GM19372 (cell line): ENCODE data around the gene KDM2A.
A peak's percentile ranks its signal among the peaks of the same experiment; 100 is the strongest.
"Not testable (repeated sequence)": the region's sequence is repeated elsewhere in the genome, so short reads cannot be mapped to it uniquely, and the experiment has no call there.

Experiments
- ATAC-seq: cut with Tn5 transposase; IDR thresholded peaks from one replicate; pipeline ENCODE4 v1.9.1; 2021; ENCODE audit warnings: mild to moderate bottlenecking, low read depth, moderate library complexity; ENCODE audit not compliant: unreplicated experiment

The KDM2A gene

DNA sequence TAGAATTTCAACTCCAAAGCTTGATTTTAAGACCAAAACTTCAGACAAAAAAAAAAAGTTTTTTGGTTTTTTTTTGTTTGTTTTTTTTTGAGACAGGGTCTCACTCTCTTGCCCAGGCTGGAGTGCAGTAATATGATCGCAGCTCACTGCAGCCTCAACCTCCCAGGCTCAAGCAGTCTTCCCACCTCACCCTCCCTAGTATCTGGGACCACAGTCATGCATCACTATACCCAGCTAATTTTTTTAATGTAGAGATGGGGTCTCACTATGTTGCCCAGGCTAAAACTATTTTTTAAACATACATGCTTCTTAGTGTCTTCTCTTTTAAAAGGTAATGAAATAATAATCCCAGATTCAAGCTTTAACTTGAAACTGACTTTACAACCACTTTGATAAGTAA, 111.8 kb downstream of the KDM2A start:
- no peak for ATAC-seq

DNA sequence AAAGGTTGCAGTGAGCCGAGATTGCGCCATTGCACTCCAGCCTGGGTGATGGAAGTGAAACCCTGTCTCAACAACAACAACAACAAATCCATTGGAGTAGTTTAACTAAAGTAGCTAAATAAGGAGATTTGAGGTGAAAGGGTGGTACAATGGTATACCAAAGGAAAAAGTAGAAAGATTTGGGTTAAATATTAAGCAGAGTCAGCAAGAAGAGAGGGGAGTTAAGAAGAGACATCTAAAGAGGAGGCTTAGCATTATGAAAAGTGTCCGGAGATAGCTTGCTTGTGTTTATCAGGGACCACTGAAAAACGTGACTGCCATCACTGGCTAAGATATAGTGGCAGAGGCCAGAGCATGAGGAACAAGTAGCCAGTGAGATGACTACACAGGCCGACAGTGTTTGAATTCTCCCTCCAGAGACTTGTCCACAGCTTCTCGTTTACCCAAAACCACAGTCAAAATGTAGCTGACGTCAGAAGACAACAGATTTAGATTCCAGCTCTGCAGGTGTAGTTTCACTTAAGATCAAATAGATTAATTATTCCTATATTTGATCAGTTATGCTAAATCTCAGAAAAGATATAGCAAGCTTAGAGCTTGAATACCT, 114.6 kb downstream of the KDM2A start:
- no peak for ATAC-seq

DNA sequence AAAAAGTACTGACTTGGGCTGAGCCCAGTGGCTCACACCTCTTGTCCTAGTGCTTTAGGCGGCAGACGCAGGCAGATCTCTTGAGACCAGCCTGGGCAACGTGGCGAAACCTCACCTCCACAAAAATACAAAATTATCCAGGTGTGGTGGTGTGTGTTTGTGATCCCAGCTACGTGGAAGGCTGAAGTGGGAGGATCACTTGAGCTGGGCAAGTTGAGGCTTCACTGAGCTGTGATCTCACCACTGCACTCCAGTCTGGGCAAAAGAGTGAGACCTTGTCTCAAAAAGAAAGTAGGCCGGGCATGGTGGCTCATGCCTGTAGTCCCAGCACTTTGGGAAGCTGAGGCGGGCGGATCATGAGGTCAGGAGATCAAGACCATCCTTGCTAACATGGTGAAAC, 115.5 kb downstream of the KDM2A start:
- not testable (repeated sequence) for ATAC-seq

DNA sequence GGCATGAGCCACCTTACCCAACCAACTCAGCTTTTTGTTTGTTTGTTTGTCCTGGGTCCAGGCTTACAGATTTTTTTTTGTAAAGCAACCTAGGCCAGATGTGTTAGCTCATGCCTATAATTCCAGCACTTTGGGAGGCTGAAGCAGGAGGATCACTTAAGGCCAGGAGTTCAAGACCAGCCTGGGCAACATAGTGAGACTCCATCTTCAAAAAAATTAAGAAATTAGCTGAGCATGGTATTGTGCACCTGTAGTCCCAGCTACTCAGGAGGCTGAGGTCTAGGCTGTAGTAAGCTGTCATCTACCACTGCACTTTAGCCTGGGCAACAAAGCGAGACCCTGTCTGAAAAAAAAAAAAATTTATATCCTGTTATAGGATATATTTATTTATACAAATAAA, 118.5 kb downstream of the KDM2A start:
- ATAC-seq: no peak

GRCh38 chr11:67238894-67239782, 120.1 kb downstream of the KDM2A start:
- ATAC-seq: no peak

DNA sequence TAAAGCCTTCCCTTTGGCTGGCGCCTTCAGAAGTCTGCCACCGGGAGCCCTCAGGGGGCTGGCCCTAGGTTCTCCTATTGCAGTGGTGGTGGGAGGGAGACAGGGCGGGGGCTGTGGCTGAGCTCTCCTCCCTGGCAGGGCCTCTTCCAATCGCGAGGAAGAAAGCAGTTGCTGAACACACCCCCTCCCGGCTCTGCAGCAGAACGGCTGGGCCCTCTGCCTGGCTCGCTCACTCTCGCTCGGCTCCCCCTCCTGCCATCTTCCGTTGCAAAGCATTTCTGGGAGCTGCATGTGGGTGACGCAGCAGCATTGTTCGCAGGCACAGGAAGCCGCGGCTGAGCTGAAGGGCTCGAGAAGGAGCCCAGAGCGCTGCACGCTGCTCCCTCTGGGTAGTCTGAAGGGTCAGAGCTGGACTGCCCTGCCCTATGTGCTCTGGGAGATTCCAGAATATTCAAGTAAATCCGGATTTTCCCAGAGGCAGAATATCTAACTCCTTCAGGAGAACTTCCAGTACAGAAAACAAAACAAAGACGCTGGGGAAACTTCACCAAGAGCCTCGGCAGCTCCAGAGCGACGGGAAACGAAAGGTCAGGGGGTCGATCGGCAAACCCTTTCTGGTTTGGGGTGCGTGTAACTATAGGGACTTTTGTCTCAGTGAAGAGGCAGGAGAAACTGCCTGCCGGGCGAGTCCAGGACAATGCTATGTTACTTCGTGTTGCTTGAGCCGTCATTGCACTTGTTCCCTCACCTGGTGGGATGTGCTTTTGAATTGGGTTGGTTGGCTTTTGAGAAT, 120.9 kb downstream of the KDM2A start:
- peak; percentile 93 for ATAC-seq

DNA sequence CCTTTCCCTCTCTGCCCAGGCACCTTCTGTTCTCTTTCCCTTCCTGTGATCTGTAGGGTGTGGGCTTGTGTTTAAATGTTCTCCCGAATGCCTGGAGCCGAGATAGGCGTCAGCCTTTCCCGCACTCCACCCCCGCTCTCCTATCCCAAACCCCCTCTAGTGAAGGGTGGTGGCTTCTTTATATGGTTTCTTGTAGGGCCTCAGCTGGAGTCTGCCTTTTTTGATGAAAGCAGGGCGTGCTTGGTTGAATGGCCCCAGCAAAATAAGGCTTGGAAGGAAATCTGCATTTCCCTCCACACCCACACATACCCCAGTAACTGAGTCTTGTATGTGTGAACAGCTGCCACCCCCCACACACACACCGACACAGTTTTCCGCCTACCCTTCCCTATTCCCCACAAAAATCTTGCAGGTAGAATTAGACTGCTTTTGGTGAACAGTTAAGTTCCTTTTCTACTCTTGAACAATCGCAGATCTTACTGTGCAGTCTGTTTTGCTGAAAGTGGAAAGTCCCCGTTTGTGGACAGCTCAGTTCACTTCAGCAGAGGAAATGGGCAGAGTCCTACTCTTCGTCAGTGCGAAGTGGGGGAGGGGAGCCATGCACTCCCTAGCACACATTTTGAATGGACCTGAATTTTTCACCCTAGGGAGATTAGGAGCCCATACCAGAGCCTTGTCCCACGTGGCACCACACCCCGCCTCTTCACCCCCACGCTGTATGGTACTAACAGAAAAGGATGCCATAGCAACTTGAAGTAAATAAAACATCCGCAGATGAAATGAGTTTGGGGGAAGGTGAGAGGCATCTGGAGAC, 121.7 kb downstream of the KDM2A start:
- ATAC-seq: no peak

DNA sequence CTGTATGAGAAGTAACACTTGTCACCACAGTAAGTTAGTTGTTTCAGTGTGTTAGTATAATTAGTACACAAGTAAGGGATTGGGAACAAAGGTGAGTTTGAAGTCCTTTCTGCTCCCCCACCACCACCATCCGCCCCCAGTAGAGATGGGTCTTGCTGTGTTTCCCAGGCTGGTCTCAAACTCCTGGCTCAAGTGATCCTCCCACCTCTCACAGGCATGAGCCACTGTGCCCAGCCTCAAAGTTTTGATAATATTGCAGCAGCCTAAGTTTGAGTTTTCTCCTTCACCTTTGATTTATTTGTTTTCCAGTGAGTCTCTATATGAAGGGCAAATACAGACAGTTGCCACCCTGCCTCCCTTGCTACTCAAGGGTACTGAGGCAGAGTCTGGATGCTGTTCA, 123.5 kb downstream of the KDM2A start:
- no peak for ATAC-seq

DNA sequence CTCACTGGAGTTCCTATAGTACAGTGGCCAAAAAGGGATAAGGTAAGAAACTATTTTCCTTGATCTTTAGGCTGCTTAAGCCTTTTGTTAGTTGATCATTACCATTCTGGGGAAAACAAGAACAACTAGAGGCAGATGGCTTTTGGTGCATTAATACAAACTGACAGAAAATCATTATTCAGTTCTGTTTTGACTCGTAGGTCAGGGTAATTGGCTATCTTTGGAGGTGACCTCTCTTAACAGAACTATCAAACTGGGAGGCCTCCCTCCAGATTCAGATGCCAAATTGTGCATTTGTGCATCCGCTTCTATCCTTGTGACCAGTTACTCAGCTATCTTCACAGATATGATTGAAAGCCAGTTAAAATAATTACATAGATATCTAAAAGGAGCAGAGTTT, 124.0 kb downstream of the KDM2A start:
- no peak for ATAC-seq

GRCh38 chr11:67245046-67245445, 126.0 kb downstream of the KDM2A start:
- ATAC-seq: no peak

GRCh38 chr11:67247946-67248550, 129.0 kb downstream of the KDM2A start:
- no peak for ATAC-seq

DNA sequence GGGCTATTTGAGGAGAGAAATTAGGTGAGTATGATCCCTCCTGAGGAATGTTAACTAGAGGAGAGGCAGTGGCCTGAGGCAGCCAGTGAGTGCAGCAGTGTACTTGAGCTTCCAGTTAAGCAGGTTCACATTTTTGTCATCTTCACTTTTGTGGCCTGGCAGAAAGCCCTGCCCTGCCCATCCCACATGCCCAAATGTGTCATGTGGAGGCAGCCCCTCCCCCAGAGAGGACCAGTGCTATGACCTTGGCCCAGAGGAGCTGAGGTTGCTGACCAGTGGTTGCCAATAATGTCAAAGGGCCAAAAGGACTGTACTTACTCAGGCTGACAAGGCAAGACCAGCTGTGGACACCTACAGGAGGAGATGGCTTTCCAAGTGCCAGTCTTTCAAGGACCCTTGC, 129.6 kb downstream of the KDM2A start:
- no peak for ATAC-seq

DNA sequence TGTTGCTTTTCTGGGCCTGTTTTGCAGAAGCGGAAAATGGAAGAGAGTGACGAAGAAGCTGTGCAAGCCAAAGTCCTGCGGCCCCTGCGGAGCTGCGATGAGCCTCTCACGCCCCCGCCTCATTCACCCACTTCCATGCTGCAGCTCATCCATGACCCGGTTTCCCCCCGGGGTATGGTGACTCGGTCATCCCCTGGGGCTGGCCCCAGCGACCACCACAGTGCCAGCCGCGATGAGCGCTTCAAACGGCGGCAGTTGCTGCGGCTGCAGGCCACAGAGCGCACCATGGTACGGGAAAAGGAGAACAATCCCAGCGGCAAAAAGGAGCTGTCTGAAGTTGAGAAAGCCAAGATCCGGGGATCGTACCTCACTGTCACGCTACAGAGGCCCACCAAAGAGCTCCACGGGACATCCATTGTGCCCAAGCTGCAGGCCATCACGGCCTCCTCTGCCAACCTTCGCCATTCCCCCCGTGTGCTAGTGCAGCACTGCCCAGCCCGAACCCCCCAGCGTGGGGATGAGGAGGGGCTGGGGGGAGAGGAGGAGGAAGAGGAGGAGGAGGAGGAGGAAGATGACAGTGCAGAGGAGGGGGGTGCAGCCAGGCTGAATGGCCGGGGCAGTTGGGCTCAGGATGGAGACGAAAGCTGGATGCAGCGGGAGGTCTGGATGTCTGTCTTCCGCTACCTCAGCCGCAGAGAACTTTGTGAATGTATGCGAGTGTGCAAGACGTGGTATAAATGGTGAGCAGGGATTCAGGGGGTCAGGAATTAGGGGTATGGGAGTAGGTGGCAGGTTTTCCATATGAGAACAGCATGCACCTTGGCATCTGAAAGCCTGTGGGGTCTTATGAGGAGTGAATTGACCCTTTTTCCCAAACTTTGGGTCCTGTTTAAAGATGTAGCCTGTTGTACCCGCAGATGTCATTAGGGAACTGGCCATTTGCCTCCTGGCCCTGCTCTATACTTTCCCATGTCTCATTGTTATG, 131.3 kb downstream of the KDM2A start:
- no peak for ATAC-seq

GRCh38 chr11:67251841-67252240, 132.8 kb downstream of the KDM2A start:
- ATAC-seq: no peak

DNA sequence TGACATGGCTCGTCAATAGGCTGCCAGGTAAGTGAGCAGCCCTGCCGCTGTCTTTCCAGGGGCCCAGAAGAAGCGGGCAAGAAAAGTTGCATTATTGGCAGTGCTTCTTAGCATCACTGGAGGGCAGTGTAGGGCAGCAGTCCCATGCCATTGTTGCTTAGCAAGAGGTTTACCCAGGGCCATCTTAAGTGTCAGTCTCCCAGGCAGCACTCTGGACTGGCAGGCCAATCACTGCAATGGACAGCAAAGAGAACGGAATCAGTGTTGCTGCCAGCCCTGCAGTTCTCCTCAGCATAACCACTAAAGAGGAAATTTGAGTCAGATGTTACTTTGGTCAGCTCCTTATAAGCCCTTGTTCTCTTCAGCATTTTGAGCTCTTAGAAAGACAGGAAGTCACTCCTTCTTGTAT, 133.8 kb downstream of the KDM2A start:
- no peak for ATAC-seq

- no peak for ATAC-seq
Measured at GRCh38 chr11:67253872-67254624, 135.0 kb downstream of the KDM2A start.

DNA sequence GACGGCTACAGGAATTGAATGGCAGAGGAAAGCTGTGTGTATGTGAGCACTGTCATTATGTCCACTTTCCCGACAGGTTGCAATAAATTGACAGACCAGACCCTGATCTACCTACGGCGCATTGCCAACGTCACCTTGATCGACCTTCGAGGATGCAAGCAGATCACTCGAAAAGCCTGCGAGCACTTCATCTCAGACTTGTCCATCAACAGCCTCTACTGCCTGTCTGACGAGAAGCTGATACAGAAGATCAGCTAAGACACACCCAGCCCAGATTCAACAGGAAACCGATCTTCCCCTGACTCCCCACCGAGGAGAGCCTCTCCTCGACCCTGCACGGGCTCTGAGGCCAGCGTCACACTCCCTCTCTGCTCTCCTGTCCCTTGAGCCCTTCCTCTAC, 135.7 kb downstream of the KDM2A start:
- ATAC-seq: no peak

DNA sequence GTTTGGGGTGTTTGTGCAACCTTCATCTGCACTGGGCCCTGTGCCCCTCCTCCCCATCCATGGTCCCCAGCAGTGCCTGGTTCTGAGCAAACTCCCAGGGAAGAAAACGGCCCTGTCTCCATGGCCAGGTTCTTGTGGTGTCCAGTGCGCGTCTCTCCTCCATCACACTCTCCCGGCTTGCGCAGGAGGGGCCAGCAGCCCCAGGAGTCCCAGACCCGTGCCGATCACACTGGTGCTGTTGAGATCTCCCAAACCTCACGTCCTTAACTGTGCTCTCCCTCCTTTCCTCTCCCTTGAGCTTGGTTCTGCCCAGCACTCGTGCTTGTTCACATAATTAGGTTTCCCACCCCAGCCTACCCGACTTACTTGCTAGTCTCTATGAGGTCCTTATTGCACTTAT, 136.3 kb downstream of the KDM2A start:
- ATAC-seq: no peak
